GM18526 (cell line): Measurements from ENCODE around the gene ARHGAP23.

Experiments
- POLR2A ChIP-seq: IDR thresholded peaks from 3 replicates; pipeline ENCODE4 v1.6.1; 2011; ENCODE audit not compliant: insufficient read length; ENCODE audit errors: extremely low read depth

Gene ARHGAP23

DNA sequence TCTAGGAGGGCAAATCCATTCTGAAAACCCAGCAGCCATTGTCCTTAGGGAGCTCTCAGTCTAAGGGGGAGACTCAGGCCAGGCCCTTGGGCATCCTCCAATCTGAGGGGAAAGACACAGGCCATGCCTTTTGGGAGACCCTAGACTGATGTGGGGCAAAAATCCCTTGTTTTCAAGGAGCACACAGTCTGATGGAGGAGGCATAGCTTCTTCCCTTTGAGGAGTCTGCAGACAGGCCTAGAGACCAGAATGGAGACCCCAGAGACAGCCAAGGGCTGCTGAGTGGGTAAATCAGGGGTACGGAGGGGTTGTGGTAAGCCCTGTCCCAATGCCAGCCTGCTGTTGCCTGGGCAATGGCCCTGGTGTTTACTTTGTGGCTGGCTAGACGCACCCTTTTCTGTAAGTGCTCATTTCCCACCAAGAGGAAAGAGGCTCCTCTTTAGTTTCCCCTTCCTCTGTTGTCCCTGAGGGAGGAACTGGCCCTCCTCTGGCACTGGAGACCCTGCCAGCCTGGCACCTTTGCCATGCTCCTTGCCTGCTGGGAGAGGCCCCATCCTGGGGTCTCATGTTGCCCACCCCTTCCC is 19.3 kb downstream of the ARHGAP23 start:
- no peak for TF ChIP-seq POLR2A

- no peak for TF ChIP-seq POLR2A
Measured at GRCh38 chr17:38448208-38448771, 20.0 kb downstream of the ARHGAP23 start.

DNA sequence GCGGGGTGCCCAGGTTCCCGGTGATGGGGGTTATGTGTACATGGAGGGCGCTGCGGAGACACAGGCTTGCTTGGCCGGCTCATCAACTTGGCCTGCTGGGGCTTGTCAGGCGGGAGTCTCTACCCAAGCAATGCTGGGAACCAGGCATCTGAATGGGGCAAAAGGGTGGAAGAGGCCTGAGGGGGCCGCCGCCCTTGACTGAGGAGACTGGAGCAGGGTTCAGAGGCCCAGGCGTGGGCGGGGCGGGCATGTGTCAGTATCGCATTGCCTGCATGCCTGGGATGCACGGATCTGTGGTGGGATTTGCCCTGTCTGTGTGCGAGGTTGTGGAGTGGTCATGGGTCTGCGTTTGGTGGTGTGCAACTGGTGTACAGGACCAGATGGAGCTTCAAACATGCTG is 21.1 kb downstream of the ARHGAP23 start:
- TF ChIP-seq POLR2A, result no peak

DNA sequence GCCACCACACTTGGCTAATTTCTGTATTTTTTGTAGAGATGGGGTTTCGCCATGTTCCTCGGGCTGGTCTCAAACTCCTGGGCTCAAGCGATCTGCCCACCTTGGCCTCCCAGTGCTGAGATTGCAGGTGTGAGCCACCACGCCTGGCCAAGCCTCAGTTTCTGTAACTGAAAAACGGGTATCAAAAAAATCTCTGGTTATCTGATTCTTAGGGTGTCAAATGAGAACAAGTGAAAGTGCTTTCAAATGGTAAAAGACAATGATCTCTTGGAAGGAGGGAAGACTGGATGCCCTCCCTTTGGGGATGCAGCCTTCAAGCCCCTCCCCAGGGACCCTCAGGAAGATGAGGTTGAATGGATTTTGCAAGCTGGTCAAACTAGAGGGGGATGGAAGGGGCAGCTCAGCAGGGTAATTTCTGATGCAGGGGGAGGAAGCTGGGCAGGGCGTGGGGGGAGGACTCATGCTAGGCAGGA is 22.3 kb downstream of the ARHGAP23 start:
- TF ChIP-seq POLR2A, result no peak

GRCh38 chr17:38451030-38451839 is 23.0 kb downstream of the ARHGAP23 start:
- TF ChIP-seq POLR2A, result no peak

DNA sequence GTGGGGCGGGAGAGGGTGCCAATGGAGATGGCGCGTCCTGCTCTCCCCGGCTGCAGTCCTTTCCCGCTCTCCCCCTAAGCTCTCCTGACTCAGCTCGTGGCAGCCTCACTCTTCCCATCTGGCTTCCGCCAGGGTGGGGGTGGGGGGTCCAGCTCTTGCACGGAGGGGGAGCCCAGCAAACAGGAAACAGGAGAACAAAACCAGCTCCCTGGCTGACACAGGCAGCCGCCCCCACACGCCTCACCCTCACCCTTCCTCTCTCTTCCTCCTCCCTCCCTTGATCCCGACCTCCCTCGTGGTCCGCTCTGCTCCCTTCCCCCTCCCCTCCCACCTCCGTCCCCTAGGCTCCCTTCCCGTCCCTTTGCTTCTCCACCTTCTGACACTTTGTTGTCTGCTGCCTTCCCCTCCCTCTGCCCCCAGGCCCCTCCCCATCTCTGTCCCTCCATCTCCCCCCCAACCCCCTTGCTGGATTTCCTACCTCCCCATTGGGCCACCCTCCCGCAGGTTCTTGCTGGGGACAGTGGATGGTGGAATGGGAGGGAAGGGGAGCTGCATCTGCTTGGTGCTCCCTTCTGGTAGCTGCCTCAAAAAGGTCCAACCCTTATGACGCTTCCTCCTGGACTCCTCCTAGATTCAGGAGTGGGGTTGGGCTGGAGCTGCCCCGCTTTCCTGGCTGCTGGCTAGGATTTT is 23.7 kb downstream of the ARHGAP23 start:
- TF ChIP-seq POLR2A, result no peak

GRCh38 chr17:38452719-38453118 is 24.5 kb downstream of the ARHGAP23 start:
- no peak for TF ChIP-seq POLR2A

- no peak for TF ChIP-seq POLR2A
Measured at GRCh38 chr17:38453951-38454421, 25.7 kb downstream of the ARHGAP23 start.

DNA sequence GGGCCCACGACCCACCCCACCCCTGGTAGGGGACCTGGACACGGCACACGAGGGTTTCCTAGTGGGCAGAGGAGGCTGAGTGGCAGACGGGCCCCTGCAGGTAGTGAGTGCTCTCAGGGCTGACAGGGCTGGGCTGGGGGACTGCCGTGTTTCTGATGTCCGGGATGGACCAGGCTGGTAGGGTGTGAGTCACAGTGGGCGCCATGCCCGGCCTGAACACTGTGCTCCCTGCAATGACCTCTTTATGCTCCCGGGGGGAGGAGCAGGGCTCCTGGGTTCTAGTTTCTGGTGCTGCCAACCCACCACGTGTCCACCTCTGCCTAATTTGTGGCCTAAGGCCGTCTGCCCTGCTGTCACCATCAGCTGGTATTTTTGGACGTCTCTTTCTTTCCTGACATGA is 26.3 kb downstream of the ARHGAP23 start:
- no peak for TF ChIP-seq POLR2A

DNA sequence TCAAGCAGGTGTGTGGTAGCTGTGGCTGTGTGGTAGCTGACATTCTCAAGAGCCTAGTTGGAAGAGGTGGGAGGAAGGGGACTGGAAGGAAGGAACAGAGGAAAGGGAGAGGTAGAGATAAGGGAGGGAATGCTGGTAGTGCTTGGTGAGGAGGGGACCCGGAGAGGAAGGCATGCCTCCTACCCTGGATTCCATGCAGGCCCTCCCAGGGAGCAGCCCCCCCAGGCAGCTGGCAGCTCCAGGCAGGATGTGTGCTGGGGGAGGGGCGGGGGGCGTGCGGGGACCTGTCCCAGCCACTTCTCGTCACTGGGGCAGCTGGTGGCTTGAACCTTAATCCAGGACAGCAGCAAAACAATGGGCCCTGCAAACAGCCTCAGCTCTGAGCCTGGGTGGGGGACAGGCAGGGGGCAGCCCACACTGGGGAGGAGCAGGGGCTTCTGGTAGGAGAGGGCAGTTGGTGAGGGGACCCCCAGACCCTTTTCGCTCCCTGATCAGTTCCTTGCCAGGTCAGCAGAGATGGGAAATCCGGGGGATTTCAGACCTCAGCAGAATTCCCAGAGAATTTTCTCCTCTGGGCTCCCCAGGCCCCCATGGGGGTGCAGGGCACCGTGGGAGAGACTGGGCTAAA is 27.1 kb downstream of the ARHGAP23 start:
- no peak for TF ChIP-seq POLR2A

GRCh38 chr17:38456031-38456815 is 28.0 kb downstream of the ARHGAP23 start:
- no peak for TF ChIP-seq POLR2A

- TF ChIP-seq POLR2A, result no peak
Measured at GRCh38 chr17:38457577-38458371, 29.5 kb downstream of the ARHGAP23 start.

GRCh38 chr17:38458521-38458920 is 30.3 kb downstream of the ARHGAP23 start:
- no peak for TF ChIP-seq POLR2A

DNA sequence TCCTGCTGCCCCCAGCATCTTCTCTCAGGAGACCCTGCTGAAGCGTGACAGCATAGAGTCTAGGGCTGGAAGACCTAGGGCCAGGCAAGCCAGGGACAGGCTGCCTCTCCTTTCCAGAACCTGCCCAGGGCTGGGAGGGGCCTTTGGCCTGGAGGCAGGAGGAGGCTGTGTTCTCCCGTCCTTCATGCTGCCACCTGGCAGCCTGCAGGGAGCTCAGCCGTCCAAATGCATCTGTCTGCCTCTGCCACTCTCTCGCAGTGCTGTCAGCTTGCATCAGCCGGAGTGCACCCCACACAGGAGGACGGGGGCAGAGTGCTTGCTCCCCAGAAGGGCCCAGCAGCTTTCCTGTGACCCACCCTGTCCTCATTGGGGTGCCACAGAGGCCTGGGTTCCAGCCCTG is 31.3 kb downstream of the ARHGAP23 start:
- no peak for TF ChIP-seq POLR2A

- no peak for TF ChIP-seq POLR2A
Measured at GRCh38 chr17:38460082-38460715, 31.9 kb downstream of the ARHGAP23 start.
